ENCODE data around the gene HNRNPR. TPM values are rescaled to one million over a fixed set of nuclear protein-coding genes. Genes with fewer than 3 reads are reported as not detected.

The HNRNPR gene
- total and polyA plus RNA-seq, 2 of the 8 experiments (the other 6 are each of a cell fraction or from before 2014, with no cell fraction given): 110 to 214 TPM

DNA sequence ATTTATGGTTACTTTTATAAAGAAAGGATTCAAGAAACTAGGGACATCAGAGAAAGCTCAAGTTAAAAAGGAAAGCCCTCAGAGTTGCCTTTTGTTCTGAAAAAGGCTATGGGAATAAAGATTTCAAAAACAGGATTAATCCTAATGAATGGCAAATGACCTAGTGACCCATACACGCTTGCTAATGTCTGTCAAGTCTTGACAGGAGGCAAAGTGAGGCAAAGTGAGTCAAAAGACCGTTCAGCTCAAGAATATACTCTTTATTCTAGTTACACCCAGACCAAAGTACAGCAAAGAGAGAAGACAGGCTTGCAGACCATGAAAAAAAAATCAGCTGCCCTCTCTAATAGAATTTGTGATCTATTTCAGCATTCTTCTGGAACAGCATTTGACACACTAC, 22.1 kb upstream of the HNRNPR start (continued):
- TF ChIP-seq, protein P1, sequence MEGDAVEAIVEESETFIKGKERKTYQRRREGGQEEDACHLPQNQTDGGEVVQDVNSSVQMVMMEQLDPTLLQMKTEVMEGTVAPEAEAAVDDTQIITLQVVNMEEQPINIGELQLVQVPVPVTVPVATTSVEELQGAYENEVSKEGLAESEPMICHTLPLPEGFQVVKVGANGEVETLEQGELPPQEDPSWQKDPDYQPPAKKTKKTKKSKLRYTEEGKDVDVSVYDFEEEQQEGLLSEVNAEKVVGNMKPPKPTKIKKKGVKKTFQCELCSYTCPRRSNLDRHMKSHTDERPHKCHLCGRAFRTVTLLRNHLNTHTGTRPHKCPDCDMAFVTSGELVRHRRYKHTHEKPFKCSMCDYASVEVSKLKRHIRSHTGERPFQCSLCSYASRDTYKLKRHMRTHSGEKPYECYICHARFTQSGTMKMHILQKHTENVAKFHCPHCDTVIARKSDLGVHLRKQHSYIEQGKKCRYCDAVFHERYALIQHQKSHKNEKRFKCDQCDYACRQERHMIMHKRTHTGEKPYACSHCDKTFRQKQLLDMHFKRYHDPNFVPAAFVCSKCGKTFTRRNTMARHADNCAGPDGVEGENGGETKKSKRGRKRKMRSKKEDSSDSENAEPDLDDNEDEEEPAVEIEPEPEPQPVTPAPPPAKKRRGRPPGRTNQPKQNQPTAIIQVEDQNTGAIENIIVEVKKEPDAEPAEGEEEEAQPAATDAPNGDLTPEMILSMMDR (IDR thresholded peaks at IDR 0.05; ENCODE audit: control extremely low read depth in 1 of 3, insufficient read depth in 1 of 3, low read depth in 1 of 3, low read length in 3 of 3): no peak
- no peak for TF ChIP-seq POLR2AphosphoS5 (IDR thresholded peaks at IDR 0.05; ENCODE audit: low read depth, low read length)
